ENCODE data around the gene NOVA1.

The NOVA1 gene

DNA sequence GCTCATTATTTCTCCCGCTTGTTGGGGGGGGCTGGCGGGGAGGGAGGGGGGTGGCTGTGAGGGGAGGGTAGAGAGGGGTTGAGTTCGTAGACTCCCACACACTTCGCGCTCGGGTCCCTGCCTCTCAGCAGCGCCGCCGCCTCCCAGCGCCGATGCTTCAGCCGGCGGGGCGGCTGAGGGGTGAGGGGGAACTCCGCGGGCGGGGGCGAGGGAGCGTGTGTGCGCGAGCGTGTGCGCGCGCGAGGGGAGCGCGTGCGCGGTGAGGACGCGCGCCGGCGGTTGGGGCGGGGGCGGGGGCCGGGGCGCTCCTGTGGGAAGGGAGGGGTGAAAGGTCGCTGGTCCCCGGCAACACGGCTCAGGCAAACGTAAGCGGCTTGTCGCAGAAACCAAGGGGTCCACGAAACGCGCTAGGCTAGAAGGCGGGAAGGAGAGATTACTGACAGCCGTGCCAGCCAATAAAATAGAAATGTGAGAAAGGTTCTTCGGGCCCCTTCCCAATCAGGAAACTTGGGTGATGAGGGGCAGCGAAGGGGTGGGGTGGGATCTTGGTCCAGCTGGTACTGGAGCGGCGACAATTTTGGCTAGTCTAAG lies 343 bp upstream of the NOVA1 start:
- peak overlapping the region; percentile 11 for H3K4me3 ChIP-seq (ENCODE audit: low read depth, low read length)
- TF ChIP-seq, protein P1, sequence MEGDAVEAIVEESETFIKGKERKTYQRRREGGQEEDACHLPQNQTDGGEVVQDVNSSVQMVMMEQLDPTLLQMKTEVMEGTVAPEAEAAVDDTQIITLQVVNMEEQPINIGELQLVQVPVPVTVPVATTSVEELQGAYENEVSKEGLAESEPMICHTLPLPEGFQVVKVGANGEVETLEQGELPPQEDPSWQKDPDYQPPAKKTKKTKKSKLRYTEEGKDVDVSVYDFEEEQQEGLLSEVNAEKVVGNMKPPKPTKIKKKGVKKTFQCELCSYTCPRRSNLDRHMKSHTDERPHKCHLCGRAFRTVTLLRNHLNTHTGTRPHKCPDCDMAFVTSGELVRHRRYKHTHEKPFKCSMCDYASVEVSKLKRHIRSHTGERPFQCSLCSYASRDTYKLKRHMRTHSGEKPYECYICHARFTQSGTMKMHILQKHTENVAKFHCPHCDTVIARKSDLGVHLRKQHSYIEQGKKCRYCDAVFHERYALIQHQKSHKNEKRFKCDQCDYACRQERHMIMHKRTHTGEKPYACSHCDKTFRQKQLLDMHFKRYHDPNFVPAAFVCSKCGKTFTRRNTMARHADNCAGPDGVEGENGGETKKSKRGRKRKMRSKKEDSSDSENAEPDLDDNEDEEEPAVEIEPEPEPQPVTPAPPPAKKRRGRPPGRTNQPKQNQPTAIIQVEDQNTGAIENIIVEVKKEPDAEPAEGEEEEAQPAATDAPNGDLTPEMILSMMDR (IDR thresholded peaks at IDR 0.05; ENCODE audit: low read depth, low read length) = no peak

DNA sequence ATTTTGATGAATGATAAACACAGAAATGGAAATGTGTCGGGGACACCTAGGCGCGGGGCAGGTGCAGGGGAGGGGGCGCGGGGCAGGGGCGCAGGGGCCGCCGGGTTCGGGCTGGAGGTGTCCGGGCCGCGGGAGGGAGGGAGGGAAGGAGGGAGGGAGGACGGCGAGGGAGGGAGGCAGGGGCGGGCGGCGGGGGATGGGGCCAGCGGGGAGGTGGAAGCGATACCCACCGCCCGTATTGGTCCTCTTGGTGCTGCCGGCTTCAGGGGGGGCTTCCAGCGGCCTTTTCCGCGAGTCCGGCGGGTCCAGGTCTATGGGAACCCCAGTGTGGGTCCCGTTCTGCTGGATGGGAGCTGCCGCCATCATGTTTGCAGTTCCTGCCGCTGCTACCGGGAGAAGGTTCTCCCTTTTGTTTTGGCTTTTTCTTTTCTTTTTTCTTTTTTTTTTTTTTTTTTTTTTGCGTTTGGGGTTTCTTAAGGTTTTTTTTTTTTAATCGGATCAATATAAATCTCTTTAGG lies 703 bp downstream of the NOVA1 start:
- H3K4me3 ChIP-seq (ENCODE audit: low read depth, low read length) = no peak overlapping the region
- TF ChIP-seq, protein P1 (IDR thresholded peaks at IDR 0.05; ENCODE audit: low read depth, low read length) = no peak

DNA sequence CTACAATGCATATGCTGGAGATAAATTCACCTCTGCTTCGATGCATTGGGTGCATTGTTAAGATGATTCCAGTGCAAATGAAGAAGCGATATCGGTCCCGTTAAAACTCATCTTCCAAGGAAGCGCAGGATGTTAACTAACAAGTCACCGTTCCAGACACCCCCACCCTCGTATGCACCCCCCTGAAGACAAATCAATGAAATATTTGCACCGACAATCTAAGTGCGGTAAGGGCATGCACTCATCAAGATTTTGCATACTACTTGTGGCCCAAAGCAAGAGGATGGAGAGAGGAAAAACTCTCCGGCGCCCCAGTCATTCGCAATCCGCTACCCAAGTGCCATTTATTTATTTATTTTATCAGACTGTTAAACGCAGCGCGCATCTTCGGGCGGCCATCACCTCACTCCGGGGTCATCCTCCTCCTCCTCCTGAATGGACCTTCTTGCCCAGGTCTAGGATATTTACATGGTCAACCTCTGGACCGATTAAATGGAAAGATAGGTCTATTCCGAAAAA lies 1.2 kb downstream of the NOVA1 start:
- no peak overlapping the region for H3K4me3 ChIP-seq (ENCODE audit: low read depth, low read length)

DNA sequence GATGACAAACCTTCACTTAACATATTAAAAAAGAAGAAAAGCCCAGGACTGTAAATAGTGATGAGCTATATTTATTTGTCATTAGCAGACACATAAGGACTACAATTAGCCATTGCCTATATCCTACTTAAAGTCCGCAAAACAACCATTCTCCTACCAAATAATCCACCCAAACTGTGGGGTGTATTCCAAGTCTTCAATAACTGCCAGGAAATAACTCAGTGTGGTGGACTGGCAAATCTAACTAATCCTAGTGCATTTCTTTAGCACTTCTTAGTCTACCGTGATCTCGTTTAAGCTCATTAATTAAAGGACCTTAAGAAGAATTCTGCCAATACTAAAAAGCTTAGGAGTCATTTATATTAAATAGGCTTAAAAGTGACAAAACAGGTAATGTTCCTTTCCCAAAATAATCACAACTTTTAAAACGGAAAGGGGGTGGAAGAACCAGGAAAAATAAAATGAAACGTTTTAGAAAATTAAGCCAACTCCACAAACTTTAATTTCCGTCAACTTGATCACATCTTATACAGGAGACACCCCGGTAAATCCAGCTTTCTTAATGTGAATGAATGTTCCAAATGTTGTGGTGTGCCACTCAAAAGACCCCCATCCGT lies 1.8 kb downstream of the NOVA1 start:
- TF ChIP-seq, protein P1 (IDR thresholded peaks at IDR 0.05; ENCODE audit: low read depth, low read length) = no peak
- H3K4me3 ChIP-seq (ENCODE audit: low read depth, low read length) = no peak overlapping the region

More for the DNA sequence above, 1.2 kb downstream of the NOVA1 start:
- TF ChIP-seq, protein P1 (IDR thresholded peaks at IDR 0.05; ENCODE audit: low read depth, low read length) = no peak

DNA sequence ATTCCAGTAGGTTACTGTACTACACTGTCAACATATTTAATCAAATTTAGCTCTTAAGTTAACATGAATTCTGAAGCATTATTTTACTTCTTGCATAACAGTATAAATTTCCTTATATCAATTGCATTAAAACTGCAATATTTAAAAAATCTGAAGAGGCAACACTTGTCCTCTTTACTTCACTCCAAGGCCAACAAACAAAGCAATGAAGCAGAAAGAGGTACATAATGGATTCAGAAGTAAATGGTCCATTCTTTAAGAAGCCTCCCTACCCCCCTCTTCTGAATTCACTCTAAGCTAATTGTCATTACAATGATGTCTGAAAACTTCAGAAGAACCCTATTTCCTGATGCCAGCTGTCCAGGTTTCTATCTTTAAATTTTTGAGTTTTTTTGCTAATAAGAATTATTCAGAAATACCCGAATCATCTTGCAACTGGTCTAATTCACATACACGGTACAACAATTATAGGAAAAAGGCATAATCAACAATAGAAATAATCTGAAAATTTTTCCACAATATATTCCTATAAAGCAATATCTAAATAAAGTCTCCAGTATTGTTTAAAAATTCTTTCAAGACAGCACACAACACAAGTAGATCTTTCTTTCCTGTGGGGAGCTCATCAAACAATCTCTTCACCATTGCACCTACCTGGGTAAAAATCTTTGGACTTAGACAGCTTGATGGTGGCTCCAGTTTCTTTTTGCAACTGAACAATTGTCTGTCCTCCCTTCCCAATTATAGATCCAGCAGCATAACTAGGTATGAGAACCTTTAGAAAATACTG lies 2.9 kb downstream of the NOVA1 start:
- TF ChIP-seq, protein P1 (IDR thresholded peaks at IDR 0.05; ENCODE audit: low read depth, low read length) = no peak
- no peak overlapping the region for H3K4me3 ChIP-seq (ENCODE audit: low read depth, low read length)

DNA sequence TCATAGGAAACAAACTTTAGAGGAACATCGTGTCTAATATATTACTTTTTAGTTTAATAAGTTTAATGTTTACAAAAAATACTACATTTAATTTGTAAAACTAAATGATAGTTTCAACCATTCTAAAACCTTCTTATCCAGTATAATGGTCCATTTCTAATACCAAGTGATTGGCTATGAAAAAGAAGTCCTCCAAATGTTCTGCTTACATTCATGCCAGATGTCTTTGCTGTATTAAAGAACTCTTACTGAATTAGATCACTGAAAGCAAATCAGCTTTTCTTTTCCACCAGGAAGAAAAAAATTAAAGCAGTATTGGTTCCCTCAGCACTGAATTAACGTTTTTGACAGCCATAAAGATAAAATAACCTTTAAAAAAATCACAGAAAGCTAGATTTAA lies 3.7 kb downstream of the NOVA1 start:
- no peak overlapping the region for H3K4me3 ChIP-seq (ENCODE audit: low read depth, low read length)
- TF ChIP-seq, protein P1 (IDR thresholded peaks at IDR 0.05; ENCODE audit: low read depth, low read length) = no peak

Measured in WI38 (cell line).